ENCODE data around the gene UBE2L3.

GRCh38 chr22:21626073-21626734 is 58.7 kb downstream of the UBE2L3 start:
- TF ChIP-seq ZNF354C (tag by site-specific recombination; IDR thresholded peaks at IDR 0.05; ENCODE audit: borderline replicate concordance, low read depth), result no peak
- TF ChIP-seq, protein P1, sequence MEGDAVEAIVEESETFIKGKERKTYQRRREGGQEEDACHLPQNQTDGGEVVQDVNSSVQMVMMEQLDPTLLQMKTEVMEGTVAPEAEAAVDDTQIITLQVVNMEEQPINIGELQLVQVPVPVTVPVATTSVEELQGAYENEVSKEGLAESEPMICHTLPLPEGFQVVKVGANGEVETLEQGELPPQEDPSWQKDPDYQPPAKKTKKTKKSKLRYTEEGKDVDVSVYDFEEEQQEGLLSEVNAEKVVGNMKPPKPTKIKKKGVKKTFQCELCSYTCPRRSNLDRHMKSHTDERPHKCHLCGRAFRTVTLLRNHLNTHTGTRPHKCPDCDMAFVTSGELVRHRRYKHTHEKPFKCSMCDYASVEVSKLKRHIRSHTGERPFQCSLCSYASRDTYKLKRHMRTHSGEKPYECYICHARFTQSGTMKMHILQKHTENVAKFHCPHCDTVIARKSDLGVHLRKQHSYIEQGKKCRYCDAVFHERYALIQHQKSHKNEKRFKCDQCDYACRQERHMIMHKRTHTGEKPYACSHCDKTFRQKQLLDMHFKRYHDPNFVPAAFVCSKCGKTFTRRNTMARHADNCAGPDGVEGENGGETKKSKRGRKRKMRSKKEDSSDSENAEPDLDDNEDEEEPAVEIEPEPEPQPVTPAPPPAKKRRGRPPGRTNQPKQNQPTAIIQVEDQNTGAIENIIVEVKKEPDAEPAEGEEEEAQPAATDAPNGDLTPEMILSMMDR (tag by site-specific recombination; IDR thresholded peaks at IDR 0.05), result no peak
- TF ChIP-seq, protein P2, sequence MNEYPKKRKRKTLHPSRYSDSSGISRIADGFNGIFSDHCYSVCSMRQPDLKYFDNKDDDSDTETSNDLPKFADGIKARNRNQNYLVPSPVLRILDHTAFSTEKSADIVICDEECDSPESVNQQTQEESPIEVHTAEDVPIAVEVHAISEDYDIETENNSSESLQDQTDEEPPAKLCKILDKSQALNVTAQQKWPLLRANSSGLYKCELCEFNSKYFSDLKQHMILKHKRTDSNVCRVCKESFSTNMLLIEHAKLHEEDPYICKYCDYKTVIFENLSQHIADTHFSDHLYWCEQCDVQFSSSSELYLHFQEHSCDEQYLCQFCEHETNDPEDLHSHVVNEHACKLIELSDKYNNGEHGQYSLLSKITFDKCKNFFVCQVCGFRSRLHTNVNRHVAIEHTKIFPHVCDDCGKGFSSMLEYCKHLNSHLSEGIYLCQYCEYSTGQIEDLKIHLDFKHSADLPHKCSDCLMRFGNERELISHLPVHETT (tag by site-specific recombination; IDR thresholded peaks at IDR 0.05), result no peak

All from HEK293 (cell line).